ENCODE results near the gene TXNDC12. TPM values are rescaled to one million over a fixed set of nuclear protein-coding genes. Genes with fewer than 3 reads are reported as not detected.
"Not testable (repeated sequence)": the region's sequence is repeated elsewhere in the genome, so short reads cannot be mapped to it uniquely, and the experiment has no call there.

The TXNDC12 gene
- total and polyA plus RNA-seq, 7 donors: 11.6 to 24.3 (median 16.0) TPM

GRCh38 chr1:52080014-52080415, 25.0 kb upstream of the TXNDC12 start:
- no peak for DNase-seq
- H3K36me3 ChIP-seq (ENCODE audit: insufficient read depth in 1 of 2, low read depth in 1 of 2): peaks cover 3 to 47% of the 10 kb centered on the region in 2 donors
- no peak overlapping the region for H3K27ac ChIP-seq
- TF ChIP-seq CTCF (IDR thresholded peaks at IDR 0.05): no peak
- H3K4me3 ChIP-seq: no peak overlapping the region
- WGBS, 3 donors: 82 to 91% (median 90%) methylated on average over 3 of the region's 3 CpGs
- no peaks in the 10 kb centered on the region for H3K9me3 ChIP-seq
- ATAC-seq: no peak
- H3K27me3 ChIP-seq (ENCODE audit: insufficient read depth in 3 of 3, low read length in 2 of 3): no peaks in the 10 kb centered on the region
- intact Hi-C loops (cut with DNase I): no loop called here
- peaks cover 8% of the 10 kb centered on the region for H3K4me1 ChIP-seq

- 60 to 84% (median 63%) methylated on average over 6 of the region's 6 CpGs for WGBS, 3 donors
- H3K36me3 ChIP-seq (ENCODE audit: insufficient read depth in 1 of 2, low read depth in 1 of 2): peaks cover 3 to 39% of the 10 kb centered on the region in 2 donors
- H3K27ac ChIP-seq; DNase-seq; H3K4me3 ChIP-seq; H3K4me1 ChIP-seq; H3K27me3 ChIP-seq (ENCODE audit: insufficient read depth in 3 of 3, low read length in 2 of 3); intact Hi-C loops (cut with DNase I); H3K9me3 ChIP-seq: not testable (repeated sequence)
- peak in 2 of 4 donors; percentile 53 to 58 for ATAC-seq
These were observed 22.3 kb upstream of the TXNDC12 start for GRCh38 chr1:52077277-52077676.

- peaks cover 5% of the 10 kb centered on the region for H3K4me1 ChIP-seq
- H3K4me3 ChIP-seq: no peak overlapping the region
- H3K36me3 ChIP-seq (ENCODE audit: insufficient read depth in 1 of 2, low read depth in 1 of 2): peaks cover 0 to 46% of the 10 kb centered on the region in 2 donors
- no peak overlapping the region for H3K27ac ChIP-seq
- DNase-seq (no peak), ATAC-seq (no peak)
- TF ChIP-seq CTCF (IDR thresholded peaks at IDR 0.05): no peak
- intact Hi-C loops (cut with DNase I): no loop called here
- H3K9me3 ChIP-seq: no peaks in the 10 kb centered on the region
- 77 to 94% (median 80%) methylated on average over 6 of the region's 6 CpGs for WGBS, 3 donors
- H3K27me3 ChIP-seq (ENCODE audit: insufficient read depth in 3 of 3, low read length in 2 of 3): no peaks in the 10 kb centered on the region
These were observed 17.3 kb upstream of the TXNDC12 start for GRCh38 chr1:52072291-52072690.

GRCh38 chr1:52070704-52071103, 15.7 kb upstream of the TXNDC12 start:
- H3K36me3 ChIP-seq (ENCODE audit: insufficient read depth in 1 of 2, low read depth in 1 of 2): peaks cover 0 to 57% of the 10 kb centered on the region in 2 donors
- TF ChIP-seq CTCF (IDR thresholded peaks at IDR 0.05): no peak
- intact Hi-C loops (cut with DNase I): no loop called here

GRCh38 chr1:52063192-52063591, 8.2 kb upstream of the TXNDC12 start:
- ATAC-seq (no peak), DNase-seq (no peak)
- intact Hi-C loops (cut with DNase I): no loop called here
- TF ChIP-seq CTCF (IDR thresholded peaks at IDR 0.05): no peak
- peaks cover 18% of the 10 kb centered on the region for H3K4me1 ChIP-seq
- no peak overlapping the region for H3K4me3 ChIP-seq
- peaks cover 6 to 84% of the 10 kb centered on the region in 2 donors for H3K36me3 ChIP-seq (ENCODE audit: insufficient read depth in 1 of 2, low read depth in 1 of 2)
- 85 to 95% (median 94%) methylated on average over 2 of the region's 2 CpGs for WGBS, 3 donors
- H3K9me3 ChIP-seq: no peaks in the 10 kb centered on the region
- no peaks in the 10 kb centered on the region for H3K27me3 ChIP-seq (ENCODE audit: insufficient read depth in 3 of 3, low read length in 2 of 3)
- H3K27ac ChIP-seq: no peak overlapping the region

More at GRCh38 chr1:52070704-52071103, 15.7 kb upstream of the TXNDC12 start:
- no peaks in the 10 kb centered on the region for H3K9me3 ChIP-seq
- no peak overlapping the region for H3K27ac ChIP-seq
- H3K4me3 ChIP-seq: no peak overlapping the region
- no peaks in the 10 kb centered on the region for H3K27me3 ChIP-seq (ENCODE audit: insufficient read depth in 3 of 3, low read length in 2 of 3)
- no peak for DNase-seq
- 79 to 97% (median 87%) methylated on average over 4 of the region's 4 CpGs for WGBS, 3 donors
- no peak for ATAC-seq
- H3K4me1 ChIP-seq: no peaks in the 10 kb centered on the region

Measured in psoas muscle (tissue), 8 donors.